ENCODE measurements around the gene C10orf71. TPM values are rescaled to one million over a fixed set of nuclear protein-coding genes. Genes with fewer than 3 reads are reported as not detected.

The C10orf71 gene
- total and polyA plus RNA-seq, 7 donors: not detected

DNA sequence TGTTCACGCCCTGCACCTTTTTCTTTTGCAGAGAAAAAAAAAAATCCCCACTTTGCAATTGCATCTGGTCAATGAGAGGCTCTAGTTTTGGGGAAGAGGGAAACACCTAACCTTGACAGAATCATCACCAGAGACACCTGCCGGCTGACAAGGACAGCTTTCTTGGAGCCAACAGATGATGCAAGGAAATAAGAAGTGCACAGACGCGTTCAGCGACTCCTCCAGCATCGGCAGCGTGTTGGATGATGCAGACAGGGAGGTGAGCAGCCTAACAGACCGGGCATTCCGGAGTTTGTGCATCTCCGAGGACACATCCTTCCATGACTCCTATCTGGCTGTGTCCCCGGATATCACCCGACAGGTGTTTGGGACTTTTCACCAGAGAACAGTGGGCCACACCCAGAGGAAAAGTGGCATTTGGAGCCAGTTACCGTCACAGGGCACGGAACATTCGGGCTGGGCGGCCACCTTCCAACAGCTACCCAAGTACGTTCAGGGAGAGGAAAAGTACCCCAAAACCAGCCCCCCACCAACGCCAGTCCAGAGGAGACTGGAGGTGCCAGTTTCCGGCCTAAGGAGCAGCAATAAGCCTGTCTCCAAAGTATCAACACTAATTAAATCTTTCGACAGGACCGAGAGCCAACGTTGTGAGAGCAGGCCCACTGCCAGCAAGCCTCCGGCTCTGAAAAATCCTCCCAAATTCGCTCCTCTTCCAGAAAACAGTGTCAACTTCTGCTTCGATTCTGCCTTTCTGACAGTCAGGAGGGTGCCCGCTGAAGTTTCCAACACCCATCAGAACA, 23.6 kb downstream of the C10orf71 start:
- H3K9me3 ChIP-seq: no peaks in the 10 kb centered on the region
- 85 to 89% methylated on average over 26 of the region's 26 CpGs for WGBS, 2 donors
- intact Hi-C loops (cut with DNase I): no loop called here

DNA sequence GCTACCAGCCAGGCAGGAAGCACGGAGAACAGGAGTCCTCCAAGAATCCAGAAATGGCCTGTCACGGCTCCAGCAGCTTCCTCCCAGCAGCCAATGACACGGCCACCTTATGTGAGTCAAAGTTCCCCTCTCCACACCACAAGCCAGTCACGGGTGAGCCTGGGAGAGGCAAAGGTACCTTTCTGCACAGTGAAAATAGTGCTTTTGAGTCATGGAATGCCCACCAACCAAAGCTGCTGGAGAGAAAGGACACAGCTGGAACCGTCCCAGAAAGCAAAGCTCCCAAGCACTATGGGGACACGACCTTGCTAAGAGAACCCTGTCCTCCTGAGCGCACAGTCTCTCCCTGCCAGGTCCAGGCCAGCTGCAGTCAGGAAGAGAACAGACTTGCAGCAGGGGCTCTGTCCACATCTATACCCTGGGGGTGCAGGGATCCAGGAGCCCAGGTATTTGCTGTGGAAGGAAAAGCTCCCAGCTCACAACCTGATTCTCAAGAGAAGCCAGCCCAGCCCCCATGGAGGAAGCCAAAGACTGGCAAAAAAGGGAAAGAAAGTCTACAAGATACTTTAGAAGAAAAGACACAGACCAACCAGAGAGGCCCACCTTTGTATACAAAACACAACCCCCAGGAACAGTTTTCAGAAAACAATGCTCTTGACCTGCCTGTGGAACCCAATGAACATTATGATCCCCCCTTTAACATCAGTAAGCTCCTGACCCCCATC, 24.4 kb downstream of the C10orf71 start:
- TF ChIP-seq POLR2A (IDR thresholded peaks at IDR 0.05): no peak
- TF ChIP-seq EP300 (IDR thresholded peaks at IDR 0.05): no peak
- no peak for TF ChIP-seq POLR2AphosphoS5 (IDR thresholded peaks at IDR 0.05)
- TF ChIP-seq, protein P1, sequence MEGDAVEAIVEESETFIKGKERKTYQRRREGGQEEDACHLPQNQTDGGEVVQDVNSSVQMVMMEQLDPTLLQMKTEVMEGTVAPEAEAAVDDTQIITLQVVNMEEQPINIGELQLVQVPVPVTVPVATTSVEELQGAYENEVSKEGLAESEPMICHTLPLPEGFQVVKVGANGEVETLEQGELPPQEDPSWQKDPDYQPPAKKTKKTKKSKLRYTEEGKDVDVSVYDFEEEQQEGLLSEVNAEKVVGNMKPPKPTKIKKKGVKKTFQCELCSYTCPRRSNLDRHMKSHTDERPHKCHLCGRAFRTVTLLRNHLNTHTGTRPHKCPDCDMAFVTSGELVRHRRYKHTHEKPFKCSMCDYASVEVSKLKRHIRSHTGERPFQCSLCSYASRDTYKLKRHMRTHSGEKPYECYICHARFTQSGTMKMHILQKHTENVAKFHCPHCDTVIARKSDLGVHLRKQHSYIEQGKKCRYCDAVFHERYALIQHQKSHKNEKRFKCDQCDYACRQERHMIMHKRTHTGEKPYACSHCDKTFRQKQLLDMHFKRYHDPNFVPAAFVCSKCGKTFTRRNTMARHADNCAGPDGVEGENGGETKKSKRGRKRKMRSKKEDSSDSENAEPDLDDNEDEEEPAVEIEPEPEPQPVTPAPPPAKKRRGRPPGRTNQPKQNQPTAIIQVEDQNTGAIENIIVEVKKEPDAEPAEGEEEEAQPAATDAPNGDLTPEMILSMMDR (IDR thresholded peaks at IDR 0.05): no peak
- no peak for DNase-seq
- H3K27ac ChIP-seq: no peak overlapping the region
- H3K27me3 ChIP-seq: no peaks in the 10 kb centered on the region
- H3K4me3 ChIP-seq: no peak overlapping the region
- WGBS, 2 donors: 58 to 62% methylated on average over 7 of the region's 7 CpGs
- no peaks in the 10 kb centered on the region for H3K4me1 ChIP-seq
- no peaks in the 10 kb centered on the region for H3K9me3 ChIP-seq
- intact Hi-C loops (cut with DNase I): no loop called here
- no peaks in the 10 kb centered on the region for H3K36me3 ChIP-seq

More for the DNA sequence above, 23.6 kb downstream of the C10orf71 start:
- TF ChIP-seq, protein P1 (IDR thresholded peaks at IDR 0.05): no peak
- TF ChIP-seq EP300 (IDR thresholded peaks at IDR 0.05): no peak
- TF ChIP-seq POLR2AphosphoS5 (IDR thresholded peaks at IDR 0.05): no peak
- TF ChIP-seq POLR2A (IDR thresholded peaks at IDR 0.05): no peak
- no peak overlapping the region for H3K4me3 ChIP-seq
- H3K27ac ChIP-seq: no peak overlapping the region
- no peak for DNase-seq
- H3K4me1 ChIP-seq: no peaks in the 10 kb centered on the region
- no peaks in the 10 kb centered on the region for H3K36me3 ChIP-seq
- no peaks in the 10 kb centered on the region for H3K27me3 ChIP-seq

DNA sequence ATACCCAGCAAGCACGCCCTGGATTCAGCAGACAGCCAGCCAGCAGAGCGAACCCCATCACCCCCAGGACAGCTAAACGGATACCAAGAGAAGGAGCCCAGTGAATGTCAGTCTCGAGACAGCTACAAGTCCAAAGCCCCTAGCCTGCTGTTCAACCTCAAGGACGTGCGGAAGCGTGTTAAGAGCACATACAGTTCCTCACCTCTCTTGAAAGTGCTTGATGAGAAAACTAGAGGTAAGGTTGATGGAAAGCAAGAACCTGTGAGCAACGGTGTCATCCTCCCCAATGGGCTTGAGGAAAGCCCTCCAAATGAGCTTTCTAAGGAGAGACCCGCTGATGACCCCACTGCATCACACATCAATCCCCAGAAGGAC, 24.9 kb downstream of the C10orf71 start:
- no peaks in the 10 kb centered on the region for H3K27me3 ChIP-seq
- no peaks in the 10 kb centered on the region for H3K4me1 ChIP-seq
- no peak overlapping the region for H3K4me3 ChIP-seq
- no peaks in the 10 kb centered on the region for H3K36me3 ChIP-seq
- TF ChIP-seq EP300 (IDR thresholded peaks at IDR 0.05) (no peak), POLR2AphosphoS5 (IDR thresholded peaks at IDR 0.05) (no peak), POLR2A (IDR thresholded peaks at IDR 0.05) (no peak)
- TF ChIP-seq, protein P1 (IDR thresholded peaks at IDR 0.05): no peak
- WGBS, 2 donors: 77 to 92% methylated on average over 9 of the region's 9 CpGs
- intact Hi-C loops (cut with DNase I): no loop called here
- no peaks in the 10 kb centered on the region for H3K9me3 ChIP-seq
- DNase-seq: no peak
- no peak overlapping the region for H3K27ac ChIP-seq

DNA sequence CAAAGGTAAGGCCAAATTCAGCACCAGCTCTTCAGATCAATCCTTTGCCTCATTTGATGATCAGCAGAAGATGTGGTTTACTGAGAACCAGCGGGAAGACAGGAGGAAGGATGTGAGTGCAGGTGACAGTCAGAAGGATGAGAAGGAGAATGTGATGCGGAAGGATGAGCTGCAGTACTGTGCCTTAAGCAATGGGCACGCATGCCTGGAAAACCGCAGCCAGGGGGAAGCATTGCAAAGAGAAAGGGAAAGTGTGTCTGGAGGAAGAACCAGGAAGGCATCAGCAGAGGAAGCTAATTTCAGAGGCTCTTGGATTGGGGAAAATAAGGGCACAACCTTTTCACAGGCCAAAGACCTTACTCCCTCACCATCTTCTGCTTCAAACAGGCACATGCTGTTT, 25.7 kb downstream of the C10orf71 start:
- 66 to 72% methylated on average over 4 of the region's 4 CpGs for WGBS, 2 donors
- Histone ChIP-seq H3K4me3 (no peak overlapping the region), H3K36me3 (no peaks in the 10 kb centered on the region), H3K27ac (no peak overlapping the region), H3K9me3 (no peaks in the 10 kb centered on the region), H3K27me3 (no peaks in the 10 kb centered on the region), H3K4me1 (no peaks in the 10 kb centered on the region)
- DNase-seq: no peak
- intact Hi-C loops (cut with DNase I): no loop called here
- TF ChIP-seq POLR2AphosphoS5 (IDR thresholded peaks at IDR 0.05) (no peak), POLR2A (IDR thresholded peaks at IDR 0.05) (no peak), EP300 (IDR thresholded peaks at IDR 0.05) (no peak)
- TF ChIP-seq, protein P1 (IDR thresholded peaks at IDR 0.05): no peak
